ENCODE results near the gene PFDN4.
"Not testable (repeated sequence)": the region's sequence is repeated elsewhere in the genome, so short reads cannot be mapped to it uniquely, and the experiment has no call there.

Gene PFDN4

DNA sequence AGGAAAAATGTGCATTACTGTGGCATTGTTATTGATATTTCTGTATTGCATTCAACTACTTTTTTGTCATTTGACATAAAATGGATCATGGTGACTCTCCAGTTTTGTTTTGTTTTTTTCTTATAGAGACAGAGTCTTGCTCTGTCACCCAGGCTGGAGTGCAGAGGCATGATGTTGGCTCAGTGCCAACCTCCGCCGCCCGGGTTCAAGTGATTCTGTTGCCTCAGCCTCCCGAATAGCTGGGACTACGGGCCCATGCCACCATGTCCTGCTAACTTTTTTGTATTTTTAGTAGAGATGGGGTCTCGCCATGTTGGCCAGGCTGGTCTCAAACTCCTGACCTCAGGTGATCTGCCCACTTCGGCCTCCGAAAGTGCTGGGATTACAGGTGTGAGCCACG, 16.8 kb downstream of the PFDN4 start:
- not testable (repeated sequence) for DNase-seq

DNA sequence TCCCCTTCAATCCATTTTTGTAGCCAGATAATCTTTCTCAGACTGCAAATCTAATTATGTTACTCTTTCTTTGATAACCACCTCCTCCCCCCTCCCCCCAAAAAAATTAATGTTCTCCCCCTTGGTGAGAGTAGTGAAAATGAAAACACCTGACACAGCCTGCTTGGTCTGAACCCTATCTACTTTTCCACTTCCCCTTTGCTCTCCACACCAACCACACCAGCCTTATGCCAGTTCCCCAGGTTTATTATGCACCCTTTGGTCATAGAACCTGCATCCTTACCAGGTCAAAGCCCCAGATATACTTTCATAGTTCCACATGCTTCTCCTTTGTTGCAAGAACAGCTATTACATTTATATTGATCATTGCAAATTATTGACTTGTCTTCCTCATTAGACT, 19.4 kb downstream of the PFDN4 start:
- no peak for DNase-seq

DNA sequence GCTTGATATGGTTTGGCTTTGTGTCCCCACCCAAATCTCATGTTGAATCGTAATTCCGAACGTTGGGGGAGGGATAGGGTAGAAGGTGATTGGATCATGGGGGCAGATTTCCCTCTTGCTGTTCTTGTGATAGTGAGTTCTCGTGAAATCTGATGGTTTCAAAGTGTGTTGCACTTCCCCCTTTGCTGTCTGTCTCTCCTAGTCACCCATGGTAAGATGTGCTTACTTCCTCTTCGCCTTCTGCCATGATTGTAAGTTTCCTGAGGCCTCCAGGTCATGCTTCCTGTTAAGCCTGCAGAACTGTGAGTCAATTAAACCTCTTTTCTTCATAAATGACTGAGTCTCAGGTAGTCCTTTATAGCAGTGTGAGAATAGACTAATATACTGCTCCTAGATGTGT, 19.9 kb downstream of the PFDN4 start:
- peak in 1 of 2 donors; percentile 21 for DNase-seq

DNA sequence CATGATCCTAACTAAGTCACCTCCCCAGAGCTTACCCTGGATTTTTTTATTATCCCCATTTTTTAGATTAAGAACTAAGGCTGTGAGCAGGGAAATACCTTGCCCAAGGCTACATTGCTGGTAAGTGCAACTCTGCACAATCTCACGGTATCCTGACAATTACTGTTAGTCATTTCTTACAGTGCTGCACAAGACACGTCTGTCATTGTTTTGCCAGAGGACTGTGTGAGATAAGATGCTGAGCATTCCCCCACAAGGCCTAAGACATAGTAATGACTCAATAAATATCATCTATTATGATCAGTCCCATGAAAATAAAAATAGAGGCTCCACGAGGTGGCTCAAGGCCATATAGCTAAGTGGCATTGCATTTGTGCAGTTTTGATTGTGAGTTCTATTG, 21.0 kb downstream of the PFDN4 start:
- no peak for DNase-seq

DNA sequence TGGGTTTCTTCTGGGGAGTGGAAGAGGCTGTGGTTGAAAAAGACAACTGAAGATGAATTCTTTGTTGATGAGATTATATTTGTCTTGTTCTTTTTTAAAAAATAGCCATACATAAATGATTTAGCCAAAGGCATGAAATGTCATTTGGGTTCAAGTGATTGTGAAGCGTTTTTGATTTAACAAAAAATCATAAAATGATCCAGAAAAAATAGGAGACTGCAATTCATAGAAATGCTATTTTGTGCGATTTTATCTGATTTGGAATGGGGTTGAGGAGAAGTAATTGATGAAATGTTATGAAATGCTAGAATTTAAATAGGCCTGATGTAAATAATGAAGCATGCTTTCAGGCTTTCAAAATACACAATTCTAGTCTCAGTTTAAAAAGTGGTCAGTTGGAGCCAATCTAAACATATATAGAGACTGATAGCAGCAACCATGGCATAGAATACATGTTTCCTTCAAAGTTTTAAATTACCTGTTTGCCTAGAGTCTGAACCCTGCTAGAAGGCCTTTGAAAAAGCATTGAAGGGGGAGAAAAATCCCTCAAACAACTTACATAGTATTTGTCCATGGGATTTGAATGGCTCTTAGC, 21.8 kb downstream of the PFDN4 start:
- DNase-seq = no peak

DNA sequence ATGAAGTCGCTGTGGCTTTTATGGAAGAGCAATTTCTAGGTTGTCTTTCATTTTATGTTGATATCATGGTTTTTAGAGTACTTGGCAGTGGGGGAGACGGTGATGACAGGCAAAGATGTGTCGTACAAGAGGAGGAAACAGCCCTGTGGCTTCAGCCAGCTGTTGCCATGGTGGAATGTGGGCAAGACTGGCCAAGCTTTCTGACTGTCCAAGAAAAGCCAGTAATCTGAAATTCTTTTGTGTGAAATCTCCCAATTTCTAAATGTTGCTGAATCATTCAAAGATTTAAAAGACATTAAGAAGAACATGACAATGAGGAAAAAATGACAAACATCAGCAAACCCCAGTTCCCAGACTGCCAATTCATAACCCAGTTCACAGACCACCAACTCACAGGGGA, 23.1 kb downstream of the PFDN4 start:
- DNase-seq = no peak

DNA sequence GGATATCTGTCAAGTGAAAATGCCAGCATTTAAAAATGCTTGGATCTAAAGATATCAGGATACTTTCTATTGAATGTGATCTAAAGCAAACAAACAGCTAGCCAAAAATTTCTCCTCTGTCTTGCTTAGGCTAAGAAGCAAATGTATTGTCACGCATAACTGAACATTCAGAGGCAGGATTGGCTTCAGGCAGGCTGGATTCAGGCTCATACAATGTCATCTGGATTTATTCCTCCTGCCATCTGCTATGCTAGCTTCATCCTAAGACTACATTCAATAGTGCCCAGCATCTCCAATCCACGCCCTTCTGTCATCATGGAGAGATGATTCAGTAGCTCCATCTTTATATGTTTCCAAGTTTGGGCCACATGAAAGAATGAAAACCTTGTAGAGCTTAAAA, 27.1 kb downstream of the PFDN4 start:
- no peak for DNase-seq

DNA sequence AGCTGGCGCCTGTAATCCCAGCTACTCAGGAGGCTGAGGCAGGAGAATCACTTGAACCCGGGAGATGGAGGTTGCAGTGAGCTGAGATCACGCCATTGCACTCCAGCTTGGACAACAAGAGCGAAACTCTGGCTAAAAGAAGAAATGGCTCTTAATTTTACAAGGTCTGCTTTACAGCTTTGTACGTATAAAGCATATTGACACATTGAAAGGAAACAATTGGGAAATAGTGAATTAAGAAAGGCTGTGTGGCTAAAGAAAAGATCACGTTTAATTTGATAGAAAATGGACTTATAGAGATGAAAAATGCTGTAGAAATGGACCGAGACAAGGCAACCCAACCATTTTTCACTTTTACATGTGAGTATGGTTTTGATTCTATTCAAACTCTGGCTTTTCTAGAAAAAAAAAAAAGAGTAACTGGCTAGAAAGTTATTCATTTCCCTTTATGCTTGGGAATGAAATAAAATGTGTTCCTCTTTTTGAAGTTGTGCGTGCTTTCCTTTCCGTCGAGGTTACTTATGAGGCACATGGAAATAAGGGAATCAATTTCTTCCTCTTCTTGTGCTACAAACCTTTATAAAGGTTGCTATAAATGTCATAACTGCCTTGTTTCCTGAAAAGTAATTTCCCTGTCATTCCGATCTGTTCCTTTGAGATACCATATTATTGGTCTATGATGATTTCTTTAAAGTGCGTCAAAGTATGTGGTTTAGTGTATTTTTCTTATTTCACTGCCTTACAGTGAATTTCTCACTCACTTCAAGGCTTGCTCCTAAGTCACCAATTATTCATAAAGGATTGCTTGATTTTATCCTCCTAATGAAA, 29.4 kb downstream of the PFDN4 start:
- peak; percentile 32 to 51 for DNase-seq

DNA sequence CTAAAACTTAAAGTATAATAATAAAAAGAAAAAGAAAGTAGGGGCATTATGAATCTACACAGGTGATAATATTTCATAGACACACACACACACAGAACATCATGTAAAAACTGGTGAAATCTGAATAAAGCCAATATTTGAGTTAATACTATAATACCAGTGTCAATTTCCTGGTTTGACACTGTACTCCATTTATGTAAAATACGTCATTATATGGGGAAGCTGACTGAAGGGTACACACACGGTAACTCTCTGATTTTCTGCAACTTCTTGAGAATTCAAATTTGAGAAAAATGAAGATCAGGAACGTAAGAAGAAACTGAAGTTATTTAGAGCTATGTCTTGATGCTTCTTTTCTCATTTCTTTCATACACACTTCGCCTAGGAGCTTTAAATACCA, 36.2 kb downstream of the PFDN4 start:
- no peak for DNase-seq

DNA sequence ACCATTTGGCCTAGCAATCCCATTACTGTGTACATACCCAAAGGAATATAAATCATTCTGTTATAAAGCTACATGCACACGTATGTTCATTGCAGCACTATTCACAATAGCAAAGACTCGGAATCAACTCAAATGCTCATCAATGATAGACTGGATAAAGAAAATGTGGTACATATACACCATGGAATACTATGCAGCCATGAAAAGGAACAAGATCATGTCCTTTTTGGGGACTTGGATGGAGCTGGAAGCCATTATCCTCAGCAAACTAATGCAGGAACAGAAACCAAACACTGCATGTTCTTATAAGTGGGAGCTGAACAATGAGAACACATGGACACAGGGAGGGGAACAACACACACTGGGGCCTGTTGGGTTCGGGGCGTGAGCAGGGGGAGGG, 40.8 kb downstream of the PFDN4 start:
- not testable (repeated sequence) for DNase-seq

DNA sequence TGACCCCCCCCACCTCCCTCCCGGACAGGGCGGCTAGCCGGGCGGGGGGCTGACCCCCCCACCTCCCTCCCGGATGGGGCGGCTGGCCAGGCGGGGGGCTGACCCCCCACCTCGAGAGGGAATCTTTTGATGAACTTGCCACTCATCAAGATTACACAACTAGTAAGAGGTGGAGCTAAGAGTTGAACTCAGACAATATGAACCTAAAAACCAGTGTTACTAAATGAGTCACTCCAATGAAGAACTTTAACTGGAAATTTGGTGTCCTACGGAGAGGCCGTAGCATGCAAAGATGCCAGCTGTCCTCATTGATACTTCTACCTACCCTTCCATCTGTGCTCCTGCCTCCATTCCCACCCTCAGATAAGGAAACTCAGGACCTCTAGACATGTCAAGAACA, 42.8 kb downstream of the PFDN4 start:
- DNase-seq = no peak

DNA sequence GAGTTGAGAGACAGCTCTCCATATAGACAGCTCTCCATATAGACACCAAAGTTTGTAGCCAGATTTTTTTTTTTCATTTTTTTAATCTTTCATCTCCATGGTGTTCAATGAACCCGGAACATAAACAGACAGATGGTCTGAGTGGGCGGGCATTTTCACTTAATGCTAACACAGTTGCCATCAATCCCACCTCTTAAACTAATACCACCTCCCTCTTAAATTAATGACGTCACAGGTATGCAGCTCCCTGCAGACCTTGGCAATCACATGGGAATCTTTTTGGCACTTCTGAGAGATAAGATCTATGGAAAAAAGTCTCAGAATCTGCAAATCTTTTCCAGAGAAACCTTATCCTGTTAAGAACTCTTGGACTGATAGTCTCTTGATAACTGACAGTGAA, 43.2 kb downstream of the PFDN4 start:
- no peak for DNase-seq

DNA sequence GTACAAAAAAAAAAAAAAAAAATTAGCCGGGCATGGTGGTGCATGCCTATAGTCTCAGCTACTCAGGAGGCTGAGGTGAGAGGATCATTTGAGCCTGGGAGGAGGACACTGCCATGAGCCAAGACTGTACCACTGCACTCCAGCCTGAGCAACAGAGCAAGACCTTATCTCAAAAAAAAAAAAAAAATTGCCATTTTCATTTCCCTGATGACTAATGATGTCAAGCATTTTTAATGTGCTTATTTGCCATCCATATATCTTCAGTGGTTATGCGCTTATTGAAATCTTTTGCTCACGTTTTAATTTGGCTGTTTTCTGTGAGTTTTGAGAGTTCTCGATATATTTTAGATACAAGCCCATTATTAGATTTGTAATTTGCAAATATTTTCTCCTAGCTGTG, 46.7 kb downstream of the PFDN4 start:
- no peak for DNase-seq

DNA sequence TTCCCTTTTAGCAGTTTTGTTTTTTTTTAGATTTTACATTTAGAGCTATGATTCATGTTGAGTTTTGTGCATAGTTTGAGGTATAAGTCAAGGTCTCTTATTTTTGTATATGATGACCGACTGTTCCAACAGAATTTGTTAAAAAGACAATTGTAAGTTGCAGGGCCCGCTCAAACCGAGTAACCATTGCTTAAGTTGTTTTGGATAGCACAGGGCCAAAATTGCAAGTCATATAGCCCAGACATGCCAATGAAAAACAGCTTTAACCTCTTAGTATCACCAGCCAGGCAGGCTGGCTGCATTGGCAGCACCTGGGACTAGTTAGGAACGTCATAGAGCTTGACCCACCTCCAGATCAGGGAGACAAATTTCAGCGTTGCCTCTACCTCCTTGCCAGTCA, 47.3 kb downstream of the PFDN4 start:
- DNase-seq = no peak

DNA sequence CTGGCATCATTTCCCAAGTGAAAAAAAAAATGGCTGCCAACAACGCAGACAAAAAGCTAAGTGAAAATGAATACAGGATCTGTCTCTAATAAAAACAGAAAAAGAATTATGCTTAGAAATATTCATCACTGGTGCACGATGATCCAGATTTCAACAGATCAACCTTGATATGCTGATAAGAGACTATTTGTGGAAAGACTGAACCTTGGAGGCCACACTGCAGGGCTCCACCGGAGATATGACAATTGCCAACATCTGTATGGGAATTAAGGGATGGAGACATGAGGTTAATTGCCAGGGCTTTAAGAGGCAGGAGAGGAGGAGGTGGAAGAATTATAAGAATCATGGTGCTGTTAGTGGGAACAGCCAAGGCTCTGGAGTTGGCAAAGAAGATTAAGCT, 48.3 kb downstream of the PFDN4 start:
- no peak for DNase-seq

DNA sequence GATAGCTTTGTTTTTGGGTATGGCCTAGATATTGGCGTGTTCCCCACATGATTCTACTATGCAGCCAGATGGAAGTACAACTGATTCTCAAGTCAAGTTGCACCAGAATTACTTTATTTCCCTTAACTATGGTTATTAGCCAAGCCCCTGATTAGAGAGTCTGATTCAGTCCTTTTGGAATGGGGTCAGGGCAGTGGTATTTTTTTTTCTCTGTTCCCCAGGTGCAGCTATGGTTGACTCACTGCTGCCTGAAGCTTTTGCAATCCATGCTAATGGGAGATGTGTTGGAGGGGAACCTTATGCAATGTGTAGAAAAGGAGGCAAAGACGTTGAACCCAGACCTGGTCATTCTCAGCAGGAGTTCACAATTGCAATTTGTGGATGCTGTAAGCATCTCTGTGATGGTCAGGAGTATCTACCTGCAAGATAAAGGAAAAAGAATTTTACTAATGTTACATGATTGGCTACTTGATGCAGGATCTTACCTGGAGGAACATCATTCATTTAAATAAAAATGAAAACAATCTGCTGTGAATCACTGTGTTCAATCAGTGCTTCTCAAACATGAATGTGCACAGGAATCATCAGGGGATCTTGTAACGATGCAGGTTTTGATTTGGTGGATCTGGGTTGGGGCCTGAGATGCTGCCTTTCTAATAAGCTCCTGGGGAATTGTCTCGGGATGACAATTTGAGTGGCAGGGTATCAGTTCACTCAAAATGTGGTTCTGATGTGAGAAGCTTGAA, 49.4 kb downstream of the PFDN4 start:
- DNase-seq = no peak

DNA sequence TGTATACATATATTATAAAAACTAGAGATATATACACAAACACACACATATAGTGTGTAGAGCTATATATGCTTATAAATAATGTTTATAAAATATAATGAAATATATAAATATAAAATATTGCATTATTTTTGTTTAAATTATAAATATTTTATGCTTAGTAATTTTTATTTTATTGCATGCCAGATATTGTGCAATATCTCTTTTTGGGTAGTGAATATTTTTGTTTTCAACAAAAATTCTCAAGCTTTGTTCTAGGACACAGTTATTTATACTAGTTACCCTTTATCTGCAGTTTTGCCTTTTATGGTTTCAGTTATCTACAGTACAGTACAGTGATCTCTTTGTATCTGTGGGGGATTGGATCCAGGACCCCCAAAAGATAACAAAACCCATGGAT, 52.2 kb downstream of the PFDN4 start:
- no peak for DNase-seq

DNA sequence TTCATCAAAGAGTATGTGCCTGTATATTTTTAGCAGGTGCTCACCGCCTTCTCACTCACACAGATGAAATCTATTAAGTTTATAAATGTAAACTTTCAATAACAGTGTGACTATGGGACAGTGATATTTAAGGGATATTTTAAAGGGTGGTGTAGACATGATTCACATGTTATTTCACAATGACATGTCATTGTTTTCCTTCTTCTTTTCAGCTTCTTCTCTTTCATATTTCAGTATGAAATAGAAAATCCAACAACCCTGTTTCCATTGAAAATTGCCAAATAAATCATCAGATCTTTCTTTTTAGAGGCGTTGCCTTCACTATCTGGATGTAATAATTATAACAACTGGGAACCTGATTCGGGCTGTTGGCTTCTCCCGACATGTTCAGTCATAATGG, 54.8 kb downstream of the PFDN4 start:
- peak in 1 of 2 donors; percentile 46 for DNase-seq

DNA sequence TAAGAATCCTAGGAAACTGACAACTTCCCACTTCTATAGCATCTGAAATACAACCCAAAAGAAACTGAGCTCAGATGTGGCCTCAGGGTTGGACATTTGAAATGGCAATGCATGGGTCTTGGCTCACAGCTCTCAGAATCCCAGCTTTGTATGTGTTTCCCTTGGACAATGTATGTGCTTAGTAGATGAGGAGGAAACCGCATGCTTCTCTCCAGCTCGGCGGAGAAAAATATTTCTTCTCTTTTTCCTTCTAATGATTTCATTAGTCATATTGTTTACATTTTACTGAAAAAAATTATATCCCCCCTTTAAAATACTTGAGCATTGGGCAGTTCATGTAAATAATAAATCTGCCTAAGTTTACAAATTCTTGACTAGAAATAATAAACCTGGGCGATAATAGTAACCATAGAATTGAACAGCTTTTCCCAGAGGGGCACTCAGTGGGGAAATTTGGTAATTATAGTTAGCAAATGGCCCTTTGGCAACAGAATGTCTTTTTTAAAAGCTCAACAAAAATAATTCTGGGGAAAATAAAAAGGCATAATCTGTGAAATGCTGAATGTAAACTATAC, 55.3 kb downstream of the PFDN4 start:
- no peak for DNase-seq

DNA sequence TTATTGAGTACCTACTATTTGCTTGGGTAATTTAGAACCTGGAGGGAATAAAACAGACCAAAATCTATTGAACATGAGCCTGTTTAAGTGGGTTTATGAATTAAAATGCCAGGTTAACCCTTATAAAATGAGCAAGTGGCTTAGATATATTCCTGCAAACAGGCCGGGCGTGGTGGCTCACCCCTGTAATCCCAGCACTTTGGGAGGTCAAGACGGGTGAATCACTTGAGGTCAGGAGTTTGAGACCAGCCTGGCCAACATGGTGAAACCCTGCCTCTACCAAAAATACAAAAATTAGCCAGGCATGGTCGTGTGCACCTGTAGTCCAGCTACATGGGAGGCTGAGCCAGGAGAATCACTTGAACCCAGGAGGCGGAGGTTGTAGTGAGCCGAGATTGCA, 57.9 kb downstream of the PFDN4 start:
- DNase-seq = not testable (repeated sequence)

DNA sequence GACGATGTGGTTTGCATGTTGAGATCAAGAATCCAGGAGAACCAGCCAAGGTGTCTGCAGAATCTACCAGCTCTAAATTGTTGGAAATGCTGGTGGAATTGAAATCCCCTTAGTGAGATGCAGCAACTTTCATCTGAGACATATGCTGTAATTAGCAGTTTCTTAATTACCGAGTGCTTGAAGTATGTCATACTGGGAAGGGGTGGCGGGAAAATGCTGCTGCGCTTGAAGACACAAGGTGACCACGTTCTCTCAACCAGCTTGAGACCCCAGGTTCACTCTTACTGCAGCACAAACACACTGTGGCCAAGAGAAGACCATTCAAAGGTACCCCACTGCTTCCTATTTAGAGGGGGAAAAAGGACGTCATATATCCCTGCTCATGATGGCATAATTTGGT, 59.0 kb downstream of the PFDN4 start:
- no peak for DNase-seq

DNA sequence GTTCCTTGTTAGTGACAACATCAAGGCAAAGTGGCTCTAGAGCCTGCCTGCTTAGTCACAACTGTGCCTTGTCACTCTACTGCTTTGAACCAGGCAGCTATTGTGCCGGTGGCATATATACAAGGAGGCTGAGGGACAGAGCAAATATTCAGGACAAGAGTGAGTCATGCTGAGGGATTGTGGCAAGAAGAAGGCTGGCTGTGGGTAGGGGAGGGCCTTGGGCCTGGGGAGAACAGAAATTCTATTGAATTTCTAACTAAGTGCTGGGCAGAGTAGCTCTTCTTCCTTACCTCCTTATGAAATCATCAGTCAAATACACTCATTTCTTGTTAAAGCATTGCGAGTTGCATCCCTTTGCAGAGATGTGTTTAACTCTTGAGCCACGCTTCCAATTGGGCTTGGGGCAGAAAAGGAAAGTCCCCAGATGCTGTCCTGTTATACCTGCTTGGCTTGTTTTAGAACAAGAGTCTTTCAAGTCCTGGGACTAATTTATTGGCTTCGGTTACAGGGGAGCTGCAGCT, 59.7 kb downstream of the PFDN4 start:
- no peak for DNase-seq

DNA sequence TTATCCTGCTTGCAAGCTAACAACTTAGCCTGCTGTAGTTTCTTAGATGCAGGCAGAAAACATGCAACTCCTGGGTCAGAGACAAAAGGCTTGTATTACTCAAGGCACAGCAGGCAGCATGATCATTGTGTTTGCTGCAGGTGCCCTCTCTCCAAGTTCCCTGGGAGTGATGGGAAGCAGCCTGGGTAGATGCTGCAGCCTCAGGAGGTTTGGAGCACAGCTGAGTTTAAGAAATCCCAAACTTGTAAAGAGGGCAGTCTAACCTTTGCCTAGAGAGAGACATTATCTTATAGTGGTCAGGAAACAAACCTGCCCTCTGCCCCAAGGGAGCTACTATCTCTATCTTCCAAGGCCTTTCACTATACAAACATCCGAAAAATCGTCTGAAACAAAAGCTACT, 61.1 kb downstream of the PFDN4 start:
- no peak for DNase-seq
